Renal pelvis (tissue), 12 donors: ENCODE data around the gene FNTB. TPM values are rescaled to one million over a fixed set of nuclear protein-coding genes. Genes with fewer than 3 reads are reported as not detected.

Source experiments
- DNase-seq: peaks from one replicate; pipeline ENCODE4 v3.0.0-alpha.2; 2013
- long read RNA-seq, 16 experiments: transcript quantifications; one replicate each; lab custom pipeline, GENCODE V29; 2026
- polyA plus RNA-seq, 3 donors: library from polyadenylated mRNA; unstranded; fragments of 120-200 nt; gene quantifications; one replicate each; pipeline ENCODE4 v1.2.1, GENCODE V29; 2013; ENCODE audit not compliant: insufficient read length in 3 of 3

Gene FNTB, protein sequence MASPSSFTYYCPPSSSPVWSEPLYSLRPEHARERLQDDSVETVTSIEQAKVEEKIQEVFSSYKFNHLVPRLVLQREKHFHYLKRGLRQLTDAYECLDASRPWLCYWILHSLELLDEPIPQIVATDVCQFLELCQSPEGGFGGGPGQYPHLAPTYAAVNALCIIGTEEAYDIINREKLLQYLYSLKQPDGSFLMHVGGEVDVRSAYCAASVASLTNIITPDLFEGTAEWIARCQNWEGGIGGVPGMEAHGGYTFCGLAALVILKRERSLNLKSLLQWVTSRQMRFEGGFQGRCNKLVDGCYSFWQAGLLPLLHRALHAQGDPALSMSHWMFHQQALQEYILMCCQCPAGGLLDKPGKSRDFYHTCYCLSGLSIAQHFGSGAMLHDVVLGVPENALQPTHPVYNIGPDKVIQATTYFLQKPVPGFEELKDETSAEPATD
- polyA plus RNA-seq: 10 to 100 TPM; 31.2 to 37.7 (median 36.7) TPM
- long read RNA-seq, donor 1, partial matches to known transcripts: 0 of 3 reads
- long read RNA-seq, donor 1, other reads (novel, unspliced or antisense): 0 of 3 reads
- long read RNA-seq, donor 2, transcript FNTB-201 (12 exons, 2,834 nt): major isoform, 7 of 9 reads
- long read RNA-seq, donor 2, partial matches to known transcripts: 0 of 9 reads
- long read RNA-seq, donor 2, other reads (novel, unspliced or antisense): 0 of 9 reads
- long read RNA-seq, donor 3, partial matches to known transcripts: 0 of 5 reads
- long read RNA-seq, donor 3, other reads (novel, unspliced or antisense): 0 of 5 reads
- long read RNA-seq, donor 4, partial matches to known transcripts: 0 of 3 reads
- long read RNA-seq, donor 4, other reads (novel, unspliced or antisense): 0 of 3 reads
- long read RNA-seq, donor 5, transcript FNTB-201 (12 exons, 2,834 nt): major isoform, 5 of 6 reads
- long read RNA-seq, donor 5, partial matches to known transcripts: 0 of 6 reads
- long read RNA-seq, donor 5, other reads (novel, unspliced or antisense): 0 of 6 reads
- long read RNA-seq, donor 6, partial matches to known transcripts: 9 of 14 reads
- long read RNA-seq, donor 6, other reads (novel, unspliced or antisense): 0 of 14 reads
- long read RNA-seq, donor 7, transcript FNTB-201 (12 exons, 2,834 nt): major isoform, 5 of 14 reads
- long read RNA-seq, donor 7, partial matches to known transcripts: 7 of 14 reads
- long read RNA-seq, donor 7, other reads (novel, unspliced or antisense): 0 of 14 reads
- long read RNA-seq, donor 8, partial matches to known transcripts: 0 of 3 reads
- long read RNA-seq, donor 8, other reads (novel, unspliced or antisense): 0 of 3 reads
- long read RNA-seq, donor 9, transcript FNTB-201 (12 exons, 2,834 nt): major isoform, 7 of 10 reads
- long read RNA-seq, donor 9, partial matches to known transcripts: 0 of 10 reads
- long read RNA-seq, donor 9, other reads (novel, unspliced or antisense): 0 of 10 reads
- long read RNA-seq, donor 10, transcript FNTB-201 (12 exons, 2,834 nt): major isoform, 5 of 39 reads
- long read RNA-seq, donor 10, partial matches to known transcripts: 8 of 39 reads
- long read RNA-seq, donor 10, other reads (novel, unspliced or antisense): 24 of 39 reads
- long read RNA-seq, donor 11, partial matches to known transcripts: 0 of 6 reads
- long read RNA-seq, donor 11, other reads (novel, unspliced or antisense): 0 of 6 reads
- long read RNA-seq, donor 12, transcript FNTB-201 (12 exons, 2,834 nt): major isoform, 7 of 8 reads
- long read RNA-seq, donor 12, partial matches to known transcripts: 0 of 8 reads
- long read RNA-seq, donor 12, other reads (novel, unspliced or antisense): 0 of 8 reads
- long read RNA-seq, donor 13, partial matches to known transcripts: 17 of 44 reads
- long read RNA-seq, donor 13, other reads (novel, unspliced or antisense): 21 of 44 reads
- long read RNA-seq, donor 14: 0 reads
- long read RNA-seq, donor 15: 0 reads
- long read RNA-seq, donor 16, transcript FNTB-201 (12 exons, 2,834 nt): major isoform, 5 of 8 reads
- long read RNA-seq, donor 16, partial matches to known transcripts: 0 of 8 reads
- long read RNA-seq, donor 16, other reads (novel, unspliced or antisense): 0 of 8 reads

DNA sequence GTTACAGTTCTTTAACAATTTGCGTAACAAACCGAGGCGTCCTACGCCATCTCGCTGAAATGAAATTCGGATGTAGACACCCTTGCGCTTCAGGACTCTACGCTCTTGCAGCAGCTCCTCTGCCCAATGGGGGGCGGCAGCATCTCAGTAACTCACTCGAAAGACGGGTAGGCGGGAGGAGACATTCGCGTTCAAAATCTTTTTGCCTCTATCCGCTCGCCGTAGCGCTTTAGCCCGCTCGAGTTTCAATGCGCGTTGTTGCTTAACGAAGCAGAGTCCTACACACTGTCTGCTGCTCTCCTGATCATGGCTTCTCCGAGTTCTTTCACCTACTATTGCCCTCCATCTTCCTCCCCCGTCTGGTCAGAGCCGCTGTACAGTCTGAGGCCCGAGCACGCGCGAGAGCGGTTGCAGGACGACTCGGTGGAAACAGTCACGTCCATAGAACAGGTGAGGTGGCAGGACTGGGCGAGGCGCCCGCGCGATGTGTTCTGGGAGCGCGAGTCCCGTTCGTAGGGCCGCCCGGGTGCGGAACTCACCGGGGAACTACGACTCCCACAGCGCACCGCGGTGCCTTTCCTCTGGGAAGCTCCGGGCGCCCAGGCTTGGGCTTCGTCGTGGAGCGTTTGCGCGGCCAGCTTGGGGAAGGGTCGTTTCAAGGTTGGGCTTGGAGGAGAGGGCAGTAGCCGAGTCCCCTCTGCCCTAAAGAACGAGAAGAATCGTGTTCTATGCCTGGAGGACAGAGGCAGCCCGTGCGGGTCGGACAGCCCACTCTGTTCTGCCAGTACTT lies at the start of gene FNTB:
FNTB (plus strand) TSS at position 248 of the 790 bp plus-strand sequence; CDS start at position 307, 59 bp downstream.
- peak; percentile 98 for DNase-seq

DNA sequence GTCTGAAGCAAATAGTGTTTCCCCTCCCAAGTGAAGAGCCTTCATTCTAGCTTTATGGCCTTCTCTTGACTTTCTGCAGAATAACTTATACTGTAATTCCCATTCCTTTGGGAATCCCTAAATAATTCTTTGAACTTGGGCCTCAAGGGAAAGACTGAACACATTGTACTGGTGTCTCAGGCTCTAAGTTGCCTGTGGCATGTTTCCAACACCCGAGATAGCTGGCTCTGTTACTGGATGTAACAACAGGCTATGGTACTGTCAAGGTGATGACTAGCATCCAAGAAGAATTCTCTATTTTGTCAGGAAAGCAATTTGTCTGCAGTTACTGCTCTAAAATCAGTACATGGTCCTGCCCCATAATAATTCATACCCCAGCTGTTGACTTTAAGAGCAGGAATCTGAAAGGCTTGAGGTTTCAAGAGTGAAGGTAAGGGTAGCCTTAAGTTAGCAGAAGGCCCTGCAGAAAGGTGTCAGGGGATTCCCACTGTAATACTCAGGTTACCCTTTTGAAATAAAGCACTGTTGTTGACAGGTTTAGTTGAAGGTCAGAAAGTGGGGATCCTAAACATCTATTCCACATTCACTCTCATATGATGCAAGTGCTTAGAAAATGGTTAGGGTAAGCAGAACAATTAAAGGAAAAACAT lies 49.4 kb upstream of the FNTB start:
- no peak for DNase-seq

DNA sequence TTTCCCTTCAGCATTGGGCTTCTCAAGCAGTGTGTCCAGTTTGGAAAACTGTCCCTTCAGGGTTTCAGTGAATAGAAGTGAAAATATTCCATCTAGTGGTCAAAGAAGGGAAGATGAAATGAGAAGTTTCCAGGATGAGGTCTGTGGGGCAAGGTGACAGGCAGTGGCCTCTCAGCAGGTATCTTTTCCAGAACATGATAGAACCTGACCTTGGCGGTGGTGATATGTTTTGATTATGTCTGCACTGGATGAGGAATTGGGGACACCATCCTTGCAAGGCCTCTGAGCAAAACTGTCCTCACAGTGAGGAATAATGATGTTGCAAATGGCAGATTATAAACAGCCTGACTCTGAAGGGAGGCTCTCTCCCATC lies 48.9 kb upstream of the FNTB start:
- no peak for DNase-seq

DNA sequence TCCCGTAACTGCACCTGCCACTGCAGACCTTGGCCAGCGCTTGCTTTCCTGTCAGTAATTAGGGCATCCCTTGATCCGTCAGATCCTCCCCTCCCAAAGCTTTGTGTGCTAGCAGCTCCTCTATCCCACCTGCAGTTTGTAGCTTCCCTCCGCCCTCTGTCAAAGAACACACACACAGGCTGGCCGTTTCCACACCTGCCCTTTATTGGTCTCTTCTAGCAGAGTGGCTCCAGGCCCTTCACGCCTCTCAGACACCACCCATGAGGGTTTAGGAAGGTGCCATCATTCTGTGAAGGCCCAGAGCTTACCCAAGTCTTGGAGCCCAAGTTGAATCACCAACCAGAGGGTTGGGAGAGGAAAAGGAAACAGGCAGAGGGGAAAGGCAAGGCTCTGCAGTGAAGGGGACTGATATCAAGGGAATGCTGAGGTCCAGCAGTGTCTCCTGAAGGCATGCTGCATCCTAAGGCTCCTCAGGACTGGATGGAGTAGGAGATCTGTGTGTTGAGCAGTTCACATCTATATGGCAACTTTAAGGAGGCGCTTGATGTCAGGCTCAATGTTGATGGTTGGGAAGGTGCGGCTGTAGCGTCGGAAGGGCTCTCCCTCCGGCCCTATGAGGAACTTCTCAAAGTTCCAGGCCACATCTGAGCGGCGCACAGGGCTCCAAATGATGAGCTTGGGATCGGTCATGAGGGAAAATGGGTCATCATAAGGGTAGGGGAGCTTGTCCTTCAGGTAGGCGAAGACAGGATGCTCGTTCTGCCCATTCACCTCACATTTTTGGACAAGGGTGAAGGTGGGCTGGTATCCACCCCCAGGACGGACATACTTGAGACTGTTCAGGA lies 47.5 kb upstream of the FNTB start:
- DNase-seq: no peak

DNA sequence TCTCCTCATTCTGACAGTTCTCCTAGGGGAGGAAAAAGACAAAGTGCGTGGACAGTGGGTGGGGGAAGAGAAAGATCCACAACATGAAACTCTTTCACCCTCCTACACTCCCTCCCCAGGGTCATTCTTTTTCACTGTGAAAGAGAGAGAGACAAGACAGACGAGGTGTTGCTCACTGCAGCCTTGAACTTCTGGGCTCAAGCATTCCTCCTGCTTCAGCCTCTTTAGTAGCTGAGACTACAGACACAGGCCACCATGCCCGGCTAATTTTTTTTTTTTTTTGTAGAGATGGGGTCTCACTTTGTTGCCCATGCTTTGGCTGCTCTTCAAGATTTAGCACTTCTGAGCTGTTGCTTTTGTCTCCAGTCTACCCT lies 46.9 kb upstream of the FNTB start:
- DNase-seq: no peak

DNA sequence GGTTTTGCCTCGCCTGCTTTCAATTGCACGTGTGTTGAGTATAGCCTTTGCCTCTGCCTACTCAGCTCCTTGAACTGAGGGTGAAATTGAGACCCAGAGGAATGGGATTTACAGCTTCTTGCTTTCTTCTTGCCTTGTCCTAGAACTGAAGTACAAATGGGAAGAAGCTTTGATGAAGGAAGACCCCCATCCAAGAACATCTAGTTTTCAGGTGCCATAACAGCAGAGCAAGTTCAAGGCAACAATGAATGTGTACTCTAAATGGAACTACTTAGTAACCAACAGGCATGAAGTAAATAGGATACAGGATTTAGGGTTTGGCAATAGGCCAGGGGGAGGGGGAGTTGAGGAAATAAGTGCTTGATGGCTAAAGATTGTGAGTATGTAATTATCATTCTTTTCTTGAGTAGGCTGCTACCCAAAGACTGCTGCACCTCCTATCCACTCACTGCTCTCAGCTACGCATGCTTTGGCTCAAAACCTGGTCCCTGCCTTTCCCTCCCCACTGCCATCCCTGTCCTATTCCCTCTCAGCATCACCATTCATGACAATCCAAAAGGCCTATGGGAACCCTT lies 46.3 kb upstream of the FNTB start:
- no peak for DNase-seq

DNA sequence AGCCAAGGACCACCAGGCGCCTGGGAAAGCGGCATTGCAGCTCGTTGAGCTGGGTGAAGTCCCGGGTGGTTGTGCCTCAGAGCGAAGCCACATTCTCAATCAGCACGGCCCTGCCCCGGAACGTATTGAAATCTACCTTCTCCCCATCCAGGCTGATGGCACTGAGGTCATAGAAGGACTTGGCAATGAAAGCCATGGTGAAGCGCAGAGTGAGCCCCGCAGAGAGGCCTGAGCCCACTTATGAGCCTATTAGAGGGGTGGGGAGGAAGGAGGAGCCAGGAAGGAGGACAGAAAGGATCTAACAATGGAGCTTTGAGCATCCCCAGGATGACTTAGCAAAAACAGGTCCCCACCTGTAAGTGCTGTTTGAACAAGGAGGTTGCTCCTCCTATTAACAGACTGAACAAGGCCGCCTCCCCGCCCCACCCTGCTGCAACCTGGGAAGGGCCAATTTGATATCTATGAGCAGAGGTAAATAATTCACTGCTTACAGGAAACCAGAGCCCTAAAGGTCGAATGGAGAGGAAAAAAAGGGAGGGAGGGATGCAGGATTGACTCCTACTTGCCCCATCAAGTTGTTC lies 44.1 kb upstream of the FNTB start, which contains the start of gene GPX2:
GPX2 (minus strand) TSS at position 215 of the 581 bp plus-strand sequence; CDS start at position 196, 19 bp downstream.
- no peak for DNase-seq

DNA sequence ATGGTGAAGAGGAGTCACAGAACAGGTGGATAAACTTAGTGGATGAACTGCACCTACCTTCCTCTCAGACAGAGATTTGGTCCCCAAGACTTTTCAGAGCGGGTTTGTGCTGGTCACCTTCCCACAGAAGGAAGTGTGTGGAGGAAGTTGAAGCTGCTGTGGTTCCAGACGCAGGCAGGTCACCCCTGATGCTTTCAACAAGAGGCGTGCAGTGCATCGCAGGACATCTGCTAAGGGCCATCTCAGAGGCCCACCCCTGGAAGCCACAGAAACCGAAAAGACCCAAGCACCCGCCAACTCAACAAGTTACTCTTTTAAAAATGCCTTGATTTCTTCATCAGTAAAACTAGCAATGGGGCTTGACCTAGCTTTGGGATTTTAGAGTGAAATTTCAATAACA lies 43.1 kb upstream of the FNTB start:
- DNase-seq: no peak

DNA sequence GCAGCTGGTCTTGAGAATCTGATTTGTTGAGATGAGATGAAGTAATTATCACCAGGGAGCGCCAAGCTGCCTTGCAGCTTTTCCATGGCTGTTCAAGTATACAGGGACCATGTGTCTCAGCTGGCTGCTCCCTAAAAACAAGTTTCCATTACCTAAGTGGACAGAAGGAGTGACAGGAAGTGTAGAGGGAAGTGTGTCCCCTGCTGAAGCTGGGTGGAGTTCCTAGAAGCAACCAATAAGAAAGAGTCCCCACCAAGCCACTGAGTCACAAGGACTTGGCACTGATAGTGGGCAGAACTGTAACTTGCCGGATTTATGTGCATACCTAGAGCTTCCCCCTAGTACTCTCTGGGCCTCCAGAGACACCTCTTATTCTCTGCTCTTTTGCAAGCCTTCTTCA lies 42.7 kb upstream of the FNTB start:
- DNase-seq: no peak

DNA sequence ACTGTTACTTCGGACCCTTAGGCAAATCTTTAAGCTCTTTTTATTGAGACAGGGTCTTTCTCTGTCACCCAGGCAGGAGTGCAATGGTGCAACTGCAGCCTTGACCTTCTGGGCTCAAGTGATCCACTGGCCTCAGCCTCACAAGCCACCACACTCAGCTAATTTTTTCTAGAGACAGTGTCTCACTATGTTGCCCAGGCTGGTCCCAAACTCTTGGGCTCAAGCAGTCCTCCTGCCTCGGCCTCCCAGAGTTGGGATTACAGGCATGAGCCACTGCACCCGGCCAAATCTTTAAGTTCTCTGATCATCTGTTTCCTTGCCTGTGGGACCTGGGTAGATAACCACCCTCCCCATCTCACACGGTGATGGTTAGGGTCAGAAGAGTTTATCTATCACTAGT lies 41.8 kb upstream of the FNTB start:
- no peak for DNase-seq

DNA sequence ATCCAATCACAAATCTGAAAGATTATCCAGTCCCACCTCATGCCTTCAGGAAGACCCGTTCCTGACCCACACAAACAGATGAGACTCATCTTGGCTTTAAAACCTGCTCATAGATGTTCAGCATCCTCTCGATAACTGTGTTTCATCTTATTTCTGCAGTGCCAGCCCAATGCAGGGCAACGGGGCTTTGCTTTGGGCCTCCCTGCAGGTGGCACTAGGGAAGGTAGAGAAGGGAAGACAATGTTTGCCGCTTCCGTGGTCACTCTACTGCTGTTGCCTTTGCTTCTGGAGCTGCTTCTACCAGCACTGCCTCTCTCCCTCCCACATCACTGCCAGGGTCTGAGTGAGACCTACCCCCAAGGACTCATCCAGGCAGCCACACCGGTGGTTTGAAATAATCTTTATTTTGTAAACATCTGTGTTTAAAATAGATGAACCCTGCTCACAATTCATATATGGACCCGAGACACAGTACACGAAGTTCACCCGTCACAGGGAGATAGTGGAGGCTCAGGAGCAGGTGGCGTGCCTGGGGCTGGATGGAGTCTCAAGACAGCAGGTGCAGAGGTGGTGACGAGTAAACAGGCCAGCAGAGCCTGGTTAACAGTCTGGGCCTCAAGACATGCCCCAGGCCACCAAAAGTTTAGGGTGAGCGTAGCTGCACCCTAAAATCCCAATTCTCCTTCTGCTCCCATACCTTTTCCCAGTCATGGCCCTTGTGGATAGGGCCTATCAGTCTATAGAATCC lies 41.1 kb upstream of the FNTB start:
- DNase-seq: no peak

DNA sequence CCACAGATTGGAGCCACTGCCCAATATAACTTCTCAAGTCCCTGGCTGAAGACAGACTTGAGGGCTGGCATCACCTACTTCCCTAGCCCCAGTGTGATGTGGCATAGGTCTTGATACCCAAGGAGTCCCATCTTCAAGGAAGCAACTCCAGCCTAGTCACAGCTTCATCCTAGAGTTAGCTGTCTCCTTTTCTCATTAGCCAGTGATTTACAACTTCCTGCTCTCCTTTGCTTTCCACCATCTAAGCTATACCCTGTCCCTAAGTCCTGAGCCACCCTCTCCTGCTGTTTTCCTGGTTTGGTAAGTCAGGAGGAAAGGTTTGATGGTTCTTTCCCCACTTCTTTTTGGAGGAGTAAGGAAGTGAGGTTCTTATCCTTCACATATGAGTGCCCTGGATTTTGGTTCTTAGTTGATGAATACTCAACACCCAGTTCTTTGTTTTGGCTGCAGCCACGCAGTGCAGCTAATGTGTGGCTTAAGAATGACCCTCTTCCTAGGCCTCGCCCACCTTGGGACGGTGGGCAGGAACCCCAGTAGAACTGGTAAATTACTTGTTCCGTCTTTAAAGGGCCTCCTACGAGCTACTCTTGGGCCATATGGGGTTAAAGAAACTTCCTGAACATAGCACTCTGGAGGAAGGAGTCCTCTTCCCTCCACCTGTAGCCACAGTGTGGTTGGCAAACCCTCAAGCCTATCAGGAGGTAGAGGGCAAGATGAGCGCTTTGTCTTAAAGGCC lies 40.2 kb upstream of the FNTB start:
- DNase-seq: no peak

DNA sequence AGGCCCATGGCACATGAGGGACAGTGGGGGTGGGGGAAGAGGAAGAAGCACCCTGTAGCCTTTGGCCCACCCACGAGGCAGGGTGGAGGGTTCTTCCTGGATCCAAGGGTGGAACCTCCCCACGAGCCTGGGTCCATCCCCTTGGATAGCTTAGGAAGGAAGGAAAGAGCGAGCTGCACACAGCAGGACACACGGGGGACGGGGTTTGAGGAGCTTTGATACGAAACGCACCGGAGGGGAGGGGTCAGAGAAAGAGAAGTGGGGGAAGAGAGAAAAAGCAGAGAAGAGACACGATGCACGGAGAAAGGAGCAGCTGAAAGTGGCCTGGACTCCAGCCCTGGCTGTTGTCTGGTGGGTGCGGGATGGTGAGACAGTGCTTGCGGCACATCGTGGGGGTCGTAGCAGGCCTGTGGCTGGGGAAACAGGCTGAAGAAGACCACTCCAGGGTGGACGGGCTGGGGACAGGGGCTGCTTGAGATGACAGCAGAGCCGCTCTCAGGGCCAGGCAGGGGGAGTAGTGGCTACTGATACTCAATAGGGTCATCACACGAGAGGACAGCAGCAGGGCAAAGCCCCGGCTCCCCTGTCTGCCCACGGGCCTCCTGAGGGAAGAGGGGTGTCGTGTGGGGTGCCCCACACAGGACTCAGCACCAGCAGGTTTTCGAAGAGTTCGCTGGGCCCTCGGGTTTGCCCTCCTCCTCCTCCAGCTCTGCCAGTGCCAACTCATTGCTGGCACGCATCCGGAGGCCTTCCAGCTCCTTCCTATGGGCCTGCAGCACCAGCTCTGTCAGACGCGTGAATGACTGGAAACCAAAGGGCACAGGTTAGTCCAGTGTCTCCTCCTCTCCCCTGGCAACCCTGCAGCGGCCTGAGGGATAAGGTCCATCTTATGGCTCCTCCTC lies 38.7 kb upstream of the FNTB start:
- DNase-seq: no peak

DNA sequence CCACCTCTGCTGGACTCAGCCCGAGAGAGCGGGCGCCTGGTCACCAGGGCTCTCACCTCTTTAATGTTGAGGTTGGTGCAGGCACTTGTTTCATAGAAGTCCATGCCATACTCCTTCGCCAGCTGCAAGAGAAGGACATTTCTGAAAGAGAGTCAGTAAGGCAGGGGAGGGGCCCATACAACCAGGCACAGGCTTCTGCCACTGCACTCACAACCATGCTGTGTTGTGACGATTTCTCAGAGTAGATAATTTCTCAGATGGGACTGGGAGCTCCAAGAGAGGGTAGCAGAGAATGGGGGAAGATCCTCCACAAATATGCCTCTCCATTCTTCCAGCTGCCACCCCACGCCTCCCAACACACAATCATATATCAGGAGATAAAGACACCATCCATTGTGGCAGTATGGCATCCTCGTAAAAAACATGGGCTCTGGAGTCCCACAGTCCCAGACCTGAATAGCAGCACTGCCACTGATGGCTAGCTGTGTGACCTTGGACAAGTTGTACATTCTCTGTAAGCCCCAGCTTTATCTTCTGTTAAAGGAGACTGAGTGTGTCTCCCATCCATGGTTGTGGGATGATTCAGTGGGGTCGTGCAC lies 38.0 kb upstream of the FNTB start:
- DNase-seq: no peak
